ENCODE measurements around the gene SUGP1.

SUGP1 gene

GRCh38 chr19:19341026-19341425, 20.7 kb upstream of the SUGP1 start:
- no peak for DNase-seq

- DNase-seq: no peak
These were observed 17.8 kb upstream of the SUGP1 start for GRCh38 chr19:19338082-19338481.

GRCh38 chr19:19337120-19337519, 16.8 kb upstream of the SUGP1 start:
- DNase-seq: no peak

- DNase-seq: no peak
These were observed 16.3 kb upstream of the SUGP1 start for GRCh38 chr19:19336597-19336996.

GRCh38 chr19:19335408-19336158, 15.3 kb upstream of the SUGP1 start:
- no peak for DNase-seq

- no peak for DNase-seq
These were observed 14.7 kb upstream of the SUGP1 start for GRCh38 chr19:19334989-19335344.

GRCh38 chr19:19334063-19334988, 14.0 kb upstream of the SUGP1 start:
- no peak for DNase-seq

- no peak for DNase-seq
These were observed 8.8 kb upstream of the SUGP1 start for GRCh38 chr19:19329126-19329525.

GRCh38 chr19:19327672-19328071, 7.4 kb upstream of the SUGP1 start:
- no peak for DNase-seq

- no peak for DNase-seq
These were observed 3.9 kb upstream of the SUGP1 start for GRCh38 chr19:19324059-19324770.

GRCh38 chr19:19321141-19321577, 850 bp upstream of the SUGP1 start:
- no peak for DNase-seq

GRCh38 chr19:19319732-19320360, 463 bp downstream of the SUGP1 start:
- no peak for DNase-seq

- no peak for DNase-seq
These were observed 4.2 kb downstream of the SUGP1 start for GRCh38 chr19:19316082-19316481.

- DNase-seq: no peak
These were observed 4.9 kb downstream of the SUGP1 start for GRCh38 chr19:19315444-19315843.

GRCh38 chr19:19308373-19308772, 11.9 kb downstream of the SUGP1 start:
- DNase-seq: no peak

- DNase-seq: no peak
These were observed 14.1 kb downstream of the SUGP1 start for GRCh38 chr19:19306191-19306590.

GRCh38 chr19:19305696-19306095, 14.6 kb downstream of the SUGP1 start:
- DNase-seq: no peak

GRCh38 chr19:19305066-19305465, 15.2 kb downstream of the SUGP1 start:
- DNase-seq: no peak

GRCh38 chr19:19304186-19304965, 15.9 kb downstream of the SUGP1 start:
- no peak for DNase-seq

- no peak for DNase-seq
These were observed 16.9 kb downstream of the SUGP1 start for GRCh38 chr19:19303411-19303810.

- no peak for DNase-seq
These were observed 19.7 kb downstream of the SUGP1 start for GRCh38 chr19:19300613-19301012.

- DNase-seq: no peak
These were observed 22.6 kb downstream of the SUGP1 start for GRCh38 chr19:19297759-19298158.
